OCI-LY3 (cell line): ENCODE results near the gene TIAM2.

Experiments
- H2AFZ ChIP-seq: fragments of 200-600, 300-600 bp; shearing (Covaris generic); 2 replicates; pipeline ENCODE4 v1.6.0; 2014; ENCODE audit warnings: antibody characterized with exemption, low read depth, low read length
- H3K27ac ChIP-seq: fragments of 200-600, 300-600 bp; sonication (generic); 2 replicates; pipeline ENCODE4 v1.5.1; 2014; ENCODE audit warnings: mild to moderate bottlenecking, low read length, moderate library complexity, mixed read lengths
- H3K27me3 ChIP-seq: fragments of 200-600, 300-600 bp; sonication (generic); 2 replicates; pipeline ENCODE4 v1.6.1; 2014; ENCODE audit warnings: low read depth, low read length, mixed read lengths
- H3K36me3 ChIP-seq: fragments of 200-600, 300-600 bp; sonication (generic); replicated peaks from 2 replicates; pipeline ENCODE3; 2014; ENCODE audit warnings: low read depth, low read length, mixed read lengths
- H3K4me1 ChIP-seq: fragments of 300-600, 200-600 bp; sonication (generic); 2 replicates; pipeline ENCODE4 v1.6.1; 2014; ENCODE audit warnings: low read length, mixed read lengths
- H3K4me2 ChIP-seq: fragments of 200-600, 300-600 bp; sonication (generic); 2 replicates; pipeline ENCODE4 v1.6.1; 2014; ENCODE audit warnings: low read length, mixed read lengths
- H3K4me3 ChIP-seq: fragments of 300-600, 200-600 bp; sonication (generic); 2 replicates; pipeline ENCODE4 v1.5.1; 2014; ENCODE audit warnings: antibody characterized with exemption, mild to moderate bottlenecking, low read length, moderate library complexity
- H3K79me2 ChIP-seq: fragments of 300-600, 200-600 bp; shearing (Covaris generic); 2 replicates; pipeline ENCODE4 v1.6.1; 2014; ENCODE audit warnings: mild to moderate bottlenecking, low read length, mixed read lengths
- H3K9ac ChIP-seq: fragments of 300-600, 200-600 bp; shearing (Covaris generic); 2 replicates; pipeline ENCODE4 v1.6.0; 2014; ENCODE audit warnings: mild to moderate bottlenecking, low read length, moderate library complexity
- H3K9me3 ChIP-seq: fragments of 200-600, 300-600 bp; shearing (Covaris generic); 2 replicates; pipeline ENCODE4 v1.6.1; 2014; ENCODE audit warnings: low read length, mixed read lengths; ENCODE audit not compliant: insufficient read depth
- H4K20me1 ChIP-seq: fragments of 200-600, 300-600 bp; sonication (generic); 2 replicates; pipeline ENCODE4 v1.6.1; 2016; ENCODE audit warnings: low read length, mixed read lengths; ENCODE audit not compliant: insufficient read depth
- CTCF ChIP-seq: fragments of 200-600, 300-600 bp; sonication (generic); IDR thresholded peaks from 2 replicates; pipeline ENCODE4 v1.5.1; 2014; ENCODE audit warnings: antibody characterized with exemption, low read length, low read depth
- EZH2phosphoT487 ChIP-seq: fragments of 200-600 bp; shearing (Covaris generic); IDR thresholded peaks from 2 replicates; pipeline ENCODE4 v1.6.1; 2018; ENCODE audit warnings: antibody characterized with exemption, mixed run types, low read depth

Gene TIAM2

DNA sequence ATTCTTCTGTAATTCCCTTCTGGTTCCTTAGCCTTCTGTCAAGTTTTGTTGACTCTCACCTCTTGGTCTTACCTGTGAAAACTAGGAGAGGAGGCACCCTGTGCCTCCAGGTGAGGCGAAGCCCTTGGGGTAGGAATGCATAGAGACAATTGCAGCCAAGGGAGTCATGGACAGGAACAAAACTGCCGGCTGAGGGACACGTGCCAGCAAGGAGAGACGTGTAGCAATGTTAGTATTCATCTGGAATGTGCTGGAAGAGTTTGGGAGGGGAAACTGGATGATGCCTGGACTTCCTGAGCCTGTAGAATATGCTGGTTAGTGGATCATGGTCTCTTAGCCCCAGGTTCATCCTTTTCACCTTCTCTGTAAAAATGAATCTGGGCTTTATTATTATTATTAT, 3.9 kb upstream of the TIAM2 start:
- no peaks in the 10 kb centered on the region for H3K36me3 ChIP-seq
- H3K79me2 ChIP-seq = no peaks in the 10 kb centered on the region
- H3K27me3 ChIP-seq = no peaks in the 10 kb centered on the region
- no peaks in the 10 kb centered on the region for H3K9me3 ChIP-seq
- no peak overlapping the region for H3K9ac ChIP-seq
- TF ChIP-seq EZH2phosphoT487 = no peak
- TF ChIP-seq CTCF = no peak
- no peak overlapping the region for H2AFZ ChIP-seq
- no peak overlapping the region for H3K4me3 ChIP-seq
- H3K4me2 ChIP-seq = no peak overlapping the region
- H3K4me1 ChIP-seq = no peaks in the 10 kb centered on the region
- H4K20me1 ChIP-seq = no peaks in the 10 kb centered on the region
- H3K27ac ChIP-seq = no peak overlapping the region

- Histone ChIP-seq H3K4me2 (no peak overlapping the region), H3K4me3 (no peak overlapping the region), H3K79me2 (no peaks in the 10 kb centered on the region), H3K27ac (no peak overlapping the region), H3K27me3 (no peaks in the 10 kb centered on the region), H3K9me3 (no peaks in the 10 kb centered on the region), H4K20me1 (no peaks in the 10 kb centered on the region), H3K9ac (no peak overlapping the region), H3K36me3 (no peaks in the 10 kb centered on the region), H3K4me1 (no peaks in the 10 kb centered on the region), H2AFZ (no peak overlapping the region)
- TF ChIP-seq CTCF = no peak
- no peak for TF ChIP-seq EZH2phosphoT487
Measured at GRCh38 chr6:154993026-154993425, 2.1 kb upstream of the TIAM2 start.

DNA sequence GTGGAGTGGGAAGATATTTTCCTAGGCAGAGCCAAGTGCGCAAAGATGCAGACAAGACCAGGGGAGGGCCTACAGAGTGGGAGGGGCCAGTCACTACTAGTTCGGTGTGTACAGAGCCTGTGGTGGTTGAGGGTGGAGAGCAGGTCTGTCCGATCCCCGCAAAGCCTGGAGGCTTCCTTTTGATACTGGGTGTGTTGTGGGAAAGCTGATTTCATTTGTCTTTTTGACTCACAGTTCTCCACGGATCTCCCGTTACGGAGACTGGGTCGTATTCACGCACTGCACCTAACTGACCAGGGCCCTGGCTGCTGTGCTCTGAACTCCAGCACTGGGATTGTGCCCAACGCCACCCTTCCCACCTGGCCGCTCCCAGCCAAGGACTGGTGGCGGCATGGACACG, 1.4 kb upstream of the TIAM2 start:
- no peak overlapping the region for H3K9ac ChIP-seq
- no peak overlapping the region for H3K4me3 ChIP-seq
- TF ChIP-seq CTCF (no peak), EZH2phosphoT487 (no peak)
- H3K79me2 ChIP-seq = no peaks in the 10 kb centered on the region
- no peak overlapping the region for H2AFZ ChIP-seq
- H4K20me1 ChIP-seq = no peaks in the 10 kb centered on the region
- H3K36me3 ChIP-seq = no peaks in the 10 kb centered on the region
- H3K9me3 ChIP-seq = no peaks in the 10 kb centered on the region
- no peak overlapping the region for H3K4me2 ChIP-seq
- H3K27me3 ChIP-seq = no peaks in the 10 kb centered on the region
- no peak overlapping the region for H3K27ac ChIP-seq
- H3K4me1 ChIP-seq = no peaks in the 10 kb centered on the region

DNA sequence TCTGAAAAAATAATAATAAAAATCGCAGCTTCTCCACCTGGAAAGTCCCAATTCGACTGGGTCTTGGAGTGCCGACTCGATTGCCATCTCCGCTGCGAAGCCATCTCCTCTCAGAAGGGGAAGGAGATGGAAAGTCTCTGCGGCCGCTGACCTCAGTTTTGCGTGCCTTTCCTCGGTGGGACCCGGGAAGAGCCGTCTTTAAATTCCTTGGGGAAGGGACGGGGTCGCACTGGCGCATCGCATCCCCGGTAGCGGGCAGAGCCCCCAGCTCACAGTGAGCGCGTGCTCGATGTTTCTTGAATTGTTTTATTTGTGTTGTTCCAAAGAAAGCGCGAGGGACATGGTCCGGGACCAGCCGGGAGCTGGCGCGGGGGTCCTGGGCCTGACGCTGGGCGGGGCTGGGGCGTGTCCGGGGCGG, 270 bp upstream of the TIAM2 start:
- H3K4me2 ChIP-seq = no peak overlapping the region
- H3K4me1 ChIP-seq = no peaks in the 10 kb centered on the region
- H3K9ac ChIP-seq = no peak overlapping the region
- no peaks in the 10 kb centered on the region for H3K36me3 ChIP-seq
- no peaks in the 10 kb centered on the region for H4K20me1 ChIP-seq
- H3K4me3 ChIP-seq = no peak overlapping the region
- no peak overlapping the region for H2AFZ ChIP-seq
- no peaks in the 10 kb centered on the region for H3K9me3 ChIP-seq
- H3K27me3 ChIP-seq = no peaks in the 10 kb centered on the region
- no peaks in the 10 kb centered on the region for H3K79me2 ChIP-seq
- no peak for TF ChIP-seq CTCF
- no peak for TF ChIP-seq EZH2phosphoT487
- H3K27ac ChIP-seq = no peak overlapping the region
